ENCODE results near the gene GFRA1. TPM values are rescaled to one million over a fixed set of nuclear protein-coding genes. Genes with fewer than 3 reads are reported as not detected.

GFRA1 gene
- total and polyA plus RNA-seq, 2 of the 4 experiments (the other 2 are of a cell fraction), result 9.1 to 9.3 TPM

GRCh38 chr10:116203661-116204060 is 69.3 kb downstream of the GFRA1 start:
- ChIA-PET CTCF (no interaction called here), POLR2A (ENCODE audit: unreplicated experiment) (no interaction called here)
- dilution Hi-C loops (cut with HindIII; ENCODE audit: low sequenced_read_pairs, unreplicated experiment), result no loop called here
- no peaks in the 10 kb centered on the region for H3K4me1 ChIP-seq (ENCODE audit: control insufficient read depth, insufficient read depth, low read length)
- H4K8ac ChIP-seq (ENCODE audit: low read depth in 2 of 2, low read length in 2 of 2), result no peak overlapping the region
- no peak overlapping the region for H3K4me2 ChIP-seq (ENCODE audit: low read depth, low read length)
- H3K14ac ChIP-seq (replicated peaks; ENCODE audit: low read depth, low read length), result no peak overlapping the region
- no peaks in the 10 kb centered on the region for H4K20me1 ChIP-seq (ENCODE audit: insufficient read depth, low read length)
- no peaks in the 10 kb centered on the region for H3K79me1 ChIP-seq (ENCODE audit: low read depth in 1 of 2, low read length in 2 of 2)
- no peak overlapping the region for H4K5ac ChIP-seq (ENCODE audit: low read depth, low read length)
- H3K36me3 ChIP-seq (ENCODE audit: control insufficient read depth, insufficient read depth, low read length), result no peaks in the 10 kb centered on the region
- H2BK5ac ChIP-seq (ENCODE audit: low read depth, low read length, poor library complexity, severe bottlenecking), result no peak overlapping the region
- no peak overlapping the region for H2AK5ac ChIP-seq (ENCODE audit: low read depth, low read length)
- H3K4me3 ChIP-seq (ENCODE audit: insufficient read depth, low read depth, low read length), result no peak overlapping the region
- no peak overlapping the region for H2AFZ ChIP-seq (replicated peaks; ENCODE audit: low read length, poor library complexity)
- no peak overlapping the region for H2BK15ac ChIP-seq (ENCODE audit: low read depth, low read length)
- no peak overlapping the region for H3K9ac ChIP-seq (ENCODE audit: low read depth, low read length)
- no peak overlapping the region for H3K56ac ChIP-seq (ENCODE audit: extremely low read depth, insufficient read depth, low read length)
- no TSS peak for BruUV-seq (replicated peaks)
- H3K27ac ChIP-seq (ENCODE audit: insufficient read depth, low read length), result no peak overlapping the region
- H3K9me3 ChIP-seq (ENCODE audit: control insufficient read depth, insufficient read depth, low read length), result peaks cover 3% of the 10 kb centered on the region; the same call in 1 of the 2 replicates
- H3K27me3 ChIP-seq (ENCODE audit: control insufficient read depth, insufficient read depth, low read length), result no peaks in the 10 kb centered on the region
- H4K91ac ChIP-seq (ENCODE audit: insufficient read depth, low read depth, low read length), result no peak overlapping the region
- H2AK9ac ChIP-seq (replicated peaks; ENCODE audit: low read depth, low read length, poor library complexity), result no peak overlapping the region
- in situ Hi-C loops (cut with MboI; ENCODE audit: low sequenced_read_pairs), result no loop called here
- H2BK20ac ChIP-seq (ENCODE audit: low read depth, low read length), result no peak overlapping the region
- no peak overlapping the region for H2BK120ac ChIP-seq (ENCODE audit: low read depth, low read length)
- ATAC-seq (ENCODE audit: low read depth) (no peak), DNase-seq (no peak)
- H3K4ac ChIP-seq (ENCODE audit: low read depth, low read length), result no peak overlapping the region
- intact Hi-C loops (cut with micrococcal nuclease), result no loop called here
- TF ChIP-seq RAD21 (IDR thresholded peaks at IDR 0.05; ENCODE audit: low read length), result no peak
- TF ChIP-seq MXI1 (IDR thresholded peaks at IDR 0.05; ENCODE audit: borderline replicate concordance, low read depth, low read length), result no peak
- TF ChIP-seq MAZ (IDR thresholded peaks at IDR 0.05; ENCODE audit: borderline replicate concordance, low read depth, low read length), result no peak
- no peak for TF ChIP-seq SMC3 (IDR thresholded peaks at IDR 0.05; ENCODE audit: low read depth, low read length)
- no peak for TF ChIP-seq POLR2A (IDR thresholded peaks at IDR 0.05; ENCODE audit: low read depth, low read length)
- no peak for TF ChIP-seq RFX5 (IDR thresholded peaks at IDR 0.05; ENCODE audit: low read depth, low read length)
- TF ChIP-seq BHLHE40 (IDR thresholded peaks at IDR 0.05; ENCODE audit: low read depth, low read length), result no peak
- TF ChIP-seq FOS (IDR thresholded peaks at IDR 0.05; ENCODE audit: low read depth, low read length), result no peak
- TF ChIP-seq, protein P1, sequence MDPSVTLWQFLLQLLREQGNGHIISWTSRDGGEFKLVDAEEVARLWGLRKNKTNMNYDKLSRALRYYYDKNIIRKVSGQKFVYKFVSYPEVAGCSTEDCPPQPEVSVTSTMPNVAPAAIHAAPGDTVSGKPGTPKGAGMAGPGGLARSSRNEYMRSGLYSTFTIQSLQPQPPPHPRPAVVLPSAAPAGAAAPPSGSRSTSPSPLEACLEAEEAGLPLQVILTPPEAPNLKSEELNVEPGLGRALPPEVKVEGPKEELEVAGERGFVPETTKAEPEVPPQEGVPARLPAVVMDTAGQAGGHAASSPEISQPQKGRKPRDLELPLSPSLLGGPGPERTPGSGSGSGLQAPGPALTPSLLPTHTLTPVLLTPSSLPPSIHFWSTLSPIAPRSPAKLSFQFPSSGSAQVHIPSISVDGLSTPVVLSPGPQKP (IDR thresholded peaks at IDR 0.05; ENCODE audit: borderline replicate concordance, low read depth, low read length), result no peak
- no peak for TF ChIP-seq CEBPB (IDR thresholded peaks at IDR 0.05; ENCODE audit: low read depth, low read length)
- H3K23ac ChIP-seq (ENCODE audit: low read depth, low read length), result no peak overlapping the region
- H3K9me1 ChIP-seq (ENCODE audit: insufficient read depth, low read length), result no peaks in the 10 kb centered on the region
- WGBS, 2 experiments (ENCODE audit: extremely low coverage in 2 of 2, insufficient read length in 1 of 2), result 56% methylated on average over 2 of the region's 4 CpGs; no CpG with 5 or more reads in 1 of the 2 experiments
- H3K18ac ChIP-seq (ENCODE audit: low read depth, low read length), result no peak overlapping the region
